Measurements from ENCODE around the gene TPCN2. TPM values are rescaled to one million over a fixed set of nuclear protein-coding genes. Genes with fewer than 3 reads are reported as not detected.

The TPCN2 gene
- total RNA-seq, 6 experiments from 2014 or later: 10.7 to 27.2 (median 15.6) TPM

DNA sequence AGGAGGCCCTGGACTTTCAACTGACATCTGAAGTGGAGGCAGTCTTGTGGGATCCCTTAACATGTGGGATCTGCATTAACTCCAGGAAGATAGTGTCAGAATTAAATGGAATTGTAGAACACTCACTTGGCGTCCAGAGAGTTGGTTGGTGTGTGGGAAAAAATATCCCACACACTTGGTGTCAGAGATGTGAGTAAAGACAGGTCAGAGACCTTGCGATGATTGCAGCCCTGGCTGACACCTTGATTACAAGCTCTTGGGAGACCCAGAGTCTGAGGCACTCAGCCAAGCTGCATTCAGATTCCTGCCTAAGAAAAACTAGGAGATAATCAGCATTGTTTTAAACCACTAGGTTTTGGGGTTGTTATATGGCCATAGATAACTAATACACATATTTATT is 7.2 kb upstream of the TPCN2 start:
- H3K4me1 ChIP-seq: no peaks in the 10 kb centered on the region
- no peaks in the 10 kb centered on the region for H3K36me3 ChIP-seq
- H3K4me3 ChIP-seq: no peak overlapping the region
- no peak for TF ChIP-seq POLR2A (IDR thresholded peaks at IDR 0.05)
- TF ChIP-seq, protein P1, sequence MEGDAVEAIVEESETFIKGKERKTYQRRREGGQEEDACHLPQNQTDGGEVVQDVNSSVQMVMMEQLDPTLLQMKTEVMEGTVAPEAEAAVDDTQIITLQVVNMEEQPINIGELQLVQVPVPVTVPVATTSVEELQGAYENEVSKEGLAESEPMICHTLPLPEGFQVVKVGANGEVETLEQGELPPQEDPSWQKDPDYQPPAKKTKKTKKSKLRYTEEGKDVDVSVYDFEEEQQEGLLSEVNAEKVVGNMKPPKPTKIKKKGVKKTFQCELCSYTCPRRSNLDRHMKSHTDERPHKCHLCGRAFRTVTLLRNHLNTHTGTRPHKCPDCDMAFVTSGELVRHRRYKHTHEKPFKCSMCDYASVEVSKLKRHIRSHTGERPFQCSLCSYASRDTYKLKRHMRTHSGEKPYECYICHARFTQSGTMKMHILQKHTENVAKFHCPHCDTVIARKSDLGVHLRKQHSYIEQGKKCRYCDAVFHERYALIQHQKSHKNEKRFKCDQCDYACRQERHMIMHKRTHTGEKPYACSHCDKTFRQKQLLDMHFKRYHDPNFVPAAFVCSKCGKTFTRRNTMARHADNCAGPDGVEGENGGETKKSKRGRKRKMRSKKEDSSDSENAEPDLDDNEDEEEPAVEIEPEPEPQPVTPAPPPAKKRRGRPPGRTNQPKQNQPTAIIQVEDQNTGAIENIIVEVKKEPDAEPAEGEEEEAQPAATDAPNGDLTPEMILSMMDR (IDR thresholded peaks at IDR 0.05): no peak
- intact Hi-C loops (cut with DNase I): no loop called here
- H3K27ac ChIP-seq: no peak overlapping the region
- WGBS (ENCODE audit: insufficient coverage, low coverage, low lambda C conversion rate, missing lambda C conversion rate): 83% methylated on average over 2 of the region's 2 CpGs
- H3K27me3 ChIP-seq: no peaks in the 10 kb centered on the region
- H3K9me3 ChIP-seq: no peaks in the 10 kb centered on the region
- ATAC-seq: no peak
- no peak for DNase-seq

DNA sequence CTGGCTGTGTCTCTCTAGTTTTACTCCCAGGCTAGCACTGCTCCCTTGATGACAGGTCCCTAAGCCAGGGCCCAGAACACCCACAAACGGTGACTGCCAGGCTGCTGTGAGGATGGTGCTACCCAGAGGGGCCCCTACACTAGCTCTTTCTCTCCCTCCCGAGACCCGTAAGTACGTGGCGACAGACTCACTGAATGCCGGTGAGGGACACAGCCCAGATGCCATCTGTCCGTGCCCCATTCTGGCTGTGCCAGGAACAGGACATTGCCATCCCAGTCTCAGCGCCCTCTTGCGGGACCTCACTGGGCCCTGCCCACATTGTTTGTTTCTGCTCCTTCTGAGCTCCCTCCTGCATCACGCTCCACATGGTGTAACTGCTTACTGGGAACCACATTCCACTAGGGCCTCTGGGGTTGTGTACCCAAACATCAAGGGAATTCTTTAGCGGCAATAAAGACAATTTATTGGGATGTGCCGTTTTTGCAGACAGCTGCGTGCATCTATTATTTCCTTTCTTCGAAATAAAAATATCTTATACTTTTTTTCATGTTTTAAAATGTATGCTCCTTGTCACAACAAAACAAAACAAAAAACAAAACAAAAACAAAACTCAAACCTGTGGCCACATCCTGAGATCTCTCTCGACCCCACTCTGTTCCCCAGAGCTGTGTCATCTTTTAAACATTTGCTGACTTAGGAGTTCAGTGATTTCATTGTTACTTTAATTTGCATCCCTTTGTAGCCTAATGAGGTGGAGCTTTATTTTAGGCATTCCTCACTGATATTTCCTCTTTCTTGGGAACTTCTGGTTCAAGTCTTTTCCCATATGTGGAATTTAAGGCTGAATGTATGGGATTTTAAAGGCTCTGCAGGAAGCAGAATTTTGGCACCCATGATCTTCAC is 4.4 kb upstream of the TPCN2 start:
- Histone ChIP-seq H3K27ac (no peak overlapping the region), H3K27me3 (no peaks in the 10 kb centered on the region), H3K4me1 (peaks cover 0 to 4% (median 0%) of the 10 kb centered on the region in 4 donors), H3K36me3 (no peaks in the 10 kb centered on the region), H3K9me3 (no peaks in the 10 kb centered on the region), H3K4me3 (no peak overlapping the region)
- ATAC-seq (peak; percentile 72 to 87 (median 82)), DNase-seq (peak; percentile 76 to 85 (median 80))
- TF ChIP-seq, protein P1 (IDR thresholded peaks at IDR 0.05): peak; percentile 44 to 69 (median 66)
- no peak for TF ChIP-seq POLR2A (IDR thresholded peaks at IDR 0.05)
- WGBS (ENCODE audit: insufficient coverage, low coverage, low lambda C conversion rate, missing lambda C conversion rate): 29% methylated on average over 8 of the region's 15 CpGs
- intact Hi-C loops (cut with DNase I): no loop called here

DNA sequence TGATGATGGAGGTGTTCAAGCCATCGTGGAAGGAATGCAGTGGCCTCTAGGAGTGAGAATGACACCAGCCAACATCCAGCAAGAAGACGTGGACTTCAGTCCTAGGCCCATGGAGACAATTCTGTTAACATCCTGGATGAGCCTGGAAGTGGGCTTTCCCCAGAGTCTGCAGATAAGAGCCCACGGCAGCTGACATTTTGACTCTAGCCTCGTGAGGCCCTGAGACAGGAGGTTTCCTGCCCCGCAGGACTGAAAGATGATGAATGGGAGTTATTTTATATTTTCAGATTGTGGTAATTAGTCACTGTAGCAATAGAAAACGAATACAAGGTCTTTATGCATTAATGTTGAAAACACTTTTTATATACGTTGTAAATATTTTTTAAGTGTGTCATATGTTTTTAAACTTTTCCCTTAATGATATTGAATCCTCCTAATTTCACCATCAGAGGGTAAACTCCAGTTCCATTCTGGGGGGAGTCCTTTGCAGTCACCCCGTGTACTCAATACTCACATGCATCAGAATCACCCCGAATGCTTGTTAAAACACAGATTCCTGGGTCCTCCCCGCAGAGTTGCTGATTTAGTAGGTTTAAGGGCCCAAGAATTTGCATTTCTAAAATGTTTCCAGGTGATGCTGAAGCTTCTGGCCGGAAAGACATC is 570 bp upstream of the TPCN2 start:
- ATAC-seq (no peak), DNase-seq (no peak)
- 20% methylated on average over 7 of the region's 11 CpGs for WGBS (ENCODE audit: insufficient coverage, low coverage, low lambda C conversion rate, missing lambda C conversion rate)
- H3K27ac ChIP-seq: no peak overlapping the region
- TF ChIP-seq POLR2A (IDR thresholded peaks at IDR 0.05): no peak
- TF ChIP-seq, protein P1 (IDR thresholded peaks at IDR 0.05): no peak
- peak overlapping the region; percentile 73 to 98 (median 79) for H3K4me3 ChIP-seq
- intact Hi-C loops (cut with DNase I): no loop called here
- no peaks in the 10 kb centered on the region for H3K27me3 ChIP-seq
- peaks cover 0 to 39% (median 18%) of the 10 kb centered on the region in 4 donors for H3K4me1 ChIP-seq
- H3K9me3 ChIP-seq: no peaks in the 10 kb centered on the region
- no peaks in the 10 kb centered on the region for H3K36me3 ChIP-seq

DNA sequence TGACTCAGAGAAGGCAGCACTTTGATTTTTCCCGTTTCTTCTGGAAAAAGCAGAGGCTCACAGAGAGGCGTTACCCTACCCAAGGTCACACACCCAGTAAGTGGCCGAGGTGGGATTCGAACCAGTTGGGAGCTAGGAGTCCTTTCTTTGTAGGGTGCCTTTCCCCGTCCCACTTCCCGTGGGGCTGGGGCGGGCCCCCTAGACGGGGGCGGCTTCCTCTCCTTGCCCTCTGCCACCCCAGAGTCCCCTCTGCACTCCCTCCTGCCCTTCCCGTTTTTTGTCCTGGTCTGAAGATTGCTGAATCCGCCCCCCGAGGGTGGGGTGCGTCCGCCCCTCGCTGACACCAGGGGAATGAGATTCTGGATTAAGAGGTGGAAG is 747 bp downstream of the TPCN2 start:
- peak in 3 of 4 donors; percentile 0 to 15 (median 12) for ATAC-seq
- no peak for DNase-seq
- Histone ChIP-seq H3K4me3 (peak overlapping the region; percentile 73 to 98 (median 79)), H3K9me3 (no peaks in the 10 kb centered on the region), H3K27ac (peak overlapping the region; percentile 92 to 99 (median 93)), H3K4me1 (peaks cover 0 to 51% (median 24%) of the 10 kb centered on the region in 4 donors), H3K27me3 (no peaks in the 10 kb centered on the region), H3K36me3 (no peaks in the 10 kb centered on the region)
- 1% methylated on average over 12 of the region's 15 CpGs for WGBS (ENCODE audit: insufficient coverage, low coverage, low lambda C conversion rate, missing lambda C conversion rate)
- no peak for TF ChIP-seq POLR2A (IDR thresholded peaks at IDR 0.05)
- TF ChIP-seq, protein P1 (IDR thresholded peaks at IDR 0.05): no peak
- intact Hi-C loops (cut with DNase I): no loop called here
